Endothelial cell of umbilical vein (primary cell): ENCODE data around the gene LRIG1.

Experiments
- CTCF ChIP-seq, 2 donors: IDR thresholded peaks; 1 replicate in 1 of 2; 2 replicates in 1 of 2; pipeline ENCODE4 v1.5.1; 2011; ENCODE audit warnings: low read length in 2 of 2, mild to moderate bottlenecking in 2 of 2, moderate library complexity in 2 of 2, control low read depth in 1 of 2, inconsistent platforms in 1 of 2, low read depth in 1 of 2; ENCODE audit not compliant: insufficient read depth in 1 of 2; ENCODE audit errors: extremely low read depth in 1 of 2
- POLR2A ChIP-seq: IDR thresholded peaks from 2 replicates; pipeline ENCODE4 v1.6.1; 2012; ENCODE audit warnings: low read depth, mild to moderate bottlenecking, control low read depth, low read length

- TF ChIP-seq POLR2A = no peak
- TF ChIP-seq CTCF (IDR thresholded peaks at IDR 0.05; ENCODE audit: extremely low read depth in 1 of 2, insufficient read depth in 1 of 2, low read depth in 1 of 2, low read length in 2 of 2) = no peak
Measured at GRCh38 chr3:66502981-66503380, 2.2 kb upstream of the LRIG1 start.
